Measurements from ENCODE around the gene FAM20C. TPM values are rescaled to one million over a fixed set of nuclear protein-coding genes. Genes with fewer than 3 reads are reported as not detected.

The FAM20C gene
- total RNA-seq, 1 donor from 2014 or later = 10.0 TPM

- TF ChIP-seq EZH2 (IDR thresholded peaks at IDR 0.05; ENCODE audit: insufficient read depth, low read length) (no peak), CTCF (IDR thresholded peaks at IDR 0.05; ENCODE audit: insufficient read depth, low read depth, low read length) (no peak)
- H3K27me3 Mint-ChIP-seq (ENCODE audit: low read depth, unreplicated experiment) = peaks cover 10% of the 10 kb centered on the region
- H3K36me3 Mint-ChIP-seq (ENCODE audit: low read depth, unreplicated experiment) = peaks cover 11% of the 10 kb centered on the region
Observed at GRCh38 chr7:248732-249435, 56.5 kb downstream of the FAM20C start.

GRCh38 chr7:249989-250388 is 57.6 kb downstream of the FAM20C start:
- H3K4me1 Mint-ChIP-seq (ENCODE audit: low read depth, unreplicated experiment) = no peaks in the 10 kb centered on the region
- TF ChIP-seq CTCF (IDR thresholded peaks at IDR 0.05; ENCODE audit: insufficient read depth, low read depth, low read length) (no peak), EZH2 (IDR thresholded peaks at IDR 0.05; ENCODE audit: insufficient read depth, low read length) (no peak)
- no peak overlapping the region for H3K4me3 Mint-ChIP-seq (ENCODE audit: unreplicated experiment)
- Histone ChIP-seq H3K79me2 (ENCODE audit: insufficient read depth, low read length) (peaks cover 6% of the 10 kb centered on the region), H3K27me3 (ENCODE audit: insufficient read depth, low read length) (no peaks in the 10 kb centered on the region), H3K4me3 (ENCODE audit: insufficient read depth, low read depth, low read length) (no peak overlapping the region), H3K36me3 (ENCODE audit: insufficient read depth, low read length) (peaks cover 2% of the 10 kb centered on the region), H3K27ac (ENCODE audit: low read depth, low read length) (no peak overlapping the region), H2AFZ (ENCODE audit: low read depth, low read length) (no peak overlapping the region), H3K9me3 (ENCODE audit: insufficient read depth, low read depth, low read length) (no peaks in the 10 kb centered on the region), H3K4me1 (ENCODE audit: insufficient read depth, low read length) (no peaks in the 10 kb centered on the region), H3K4me2 (ENCODE audit: low read length) (no peak overlapping the region), H3K9ac (ENCODE audit: low read length) (no peak overlapping the region), H4K20me1 (ENCODE audit: insufficient read depth, low read length) (peaks cover 49% of the 10 kb centered on the region)
- DNase-seq (ENCODE audit: low read depth) = no peak
- H3K9me3 Mint-ChIP-seq (ENCODE audit: unreplicated experiment) = peaks cover under 1% of the 10 kb centered on the region
- peaks cover 10% of the 10 kb centered on the region for H3K27me3 Mint-ChIP-seq (ENCODE audit: low read depth, unreplicated experiment)
- H3K36me3 Mint-ChIP-seq (ENCODE audit: low read depth, unreplicated experiment) = peaks cover 16% of the 10 kb centered on the region
- FAIRE-seq = no peak
- H3K27ac Mint-ChIP-seq (ENCODE audit: unreplicated experiment) = no peak overlapping the region

More at GRCh38 chr7:248732-249435, 56.5 kb downstream of the FAM20C start:
- H3K4me1 Mint-ChIP-seq (ENCODE audit: low read depth, unreplicated experiment) = no peaks in the 10 kb centered on the region
- Histone ChIP-seq H3K79me2 (ENCODE audit: insufficient read depth, low read length) (peaks cover 14% of the 10 kb centered on the region), H4K20me1 (ENCODE audit: insufficient read depth, low read length) (peaks cover 50% of the 10 kb centered on the region), H3K4me3 (ENCODE audit: insufficient read depth, low read depth, low read length) (no peak overlapping the region), H3K9ac (ENCODE audit: low read length) (no peak overlapping the region), H3K9me3 (ENCODE audit: insufficient read depth, low read depth, low read length) (no peaks in the 10 kb centered on the region), H2AFZ (ENCODE audit: low read depth, low read length) (no peak overlapping the region), H3K36me3 (ENCODE audit: insufficient read depth, low read length) (peaks cover 5% of the 10 kb centered on the region), H3K27ac (ENCODE audit: low read depth, low read length) (no peak overlapping the region), H3K4me1 (ENCODE audit: insufficient read depth, low read length) (no peaks in the 10 kb centered on the region), H3K27me3 (ENCODE audit: insufficient read depth, low read length) (no peaks in the 10 kb centered on the region), H3K4me2 (ENCODE audit: low read length) (no peak overlapping the region)
- FAIRE-seq (no peak), DNase-seq (ENCODE audit: low read depth) (no peak)
- H3K4me3 Mint-ChIP-seq (ENCODE audit: unreplicated experiment) = no peak overlapping the region
- no peaks in the 10 kb centered on the region for H3K9me3 Mint-ChIP-seq (ENCODE audit: unreplicated experiment)
- no peak overlapping the region for H3K27ac Mint-ChIP-seq (ENCODE audit: unreplicated experiment)

GRCh38 chr7:250523-250922 is 58.2 kb downstream of the FAM20C start:
- Histone ChIP-seq H3K9ac (ENCODE audit: low read length) (no peak overlapping the region), H3K27me3 (ENCODE audit: insufficient read depth, low read length) (no peaks in the 10 kb centered on the region), H3K27ac (ENCODE audit: low read depth, low read length) (no peak overlapping the region), H3K4me2 (ENCODE audit: low read length) (no peak overlapping the region), H3K36me3 (ENCODE audit: insufficient read depth, low read length) (peaks cover 2% of the 10 kb centered on the region), H3K4me3 (ENCODE audit: insufficient read depth, low read depth, low read length) (no peak overlapping the region), H4K20me1 (ENCODE audit: insufficient read depth, low read length) (peaks cover 49% of the 10 kb centered on the region), H3K9me3 (ENCODE audit: insufficient read depth, low read depth, low read length) (no peaks in the 10 kb centered on the region), H3K4me1 (ENCODE audit: insufficient read depth, low read length) (no peaks in the 10 kb centered on the region), H2AFZ (ENCODE audit: low read depth, low read length) (no peak overlapping the region), H3K79me2 (ENCODE audit: insufficient read depth, low read length) (peaks cover under 1% of the 10 kb centered on the region)
- Mint-ChIP-seq H3K4me3 (ENCODE audit: unreplicated experiment) (no peak overlapping the region), H3K4me1 (ENCODE audit: low read depth, unreplicated experiment) (no peaks in the 10 kb centered on the region), H3K9me3 (ENCODE audit: unreplicated experiment) (peaks cover 4% of the 10 kb centered on the region), H3K36me3 (ENCODE audit: low read depth, unreplicated experiment) (peaks cover 20% of the 10 kb centered on the region), H3K27me3 (ENCODE audit: low read depth, unreplicated experiment) (peaks cover 10% of the 10 kb centered on the region), H3K27ac (ENCODE audit: unreplicated experiment) (no peak overlapping the region)
- DNase-seq (ENCODE audit: low read depth) (no peak), FAIRE-seq (no peak)
- TF ChIP-seq CTCF (IDR thresholded peaks at IDR 0.05; ENCODE audit: insufficient read depth, low read depth, low read length) = no peak
- no peak for TF ChIP-seq EZH2 (IDR thresholded peaks at IDR 0.05; ENCODE audit: insufficient read depth, low read length)

All from astrocyte (in vitro differentiated cells and primary cell).